Mammary epithelial cell (primary cell): Measurements from ENCODE around the gene FBXW9.

Experiments used
- CTCF ChIP-seq, 2 donors: IDR thresholded peaks in 1 of 2; conservative IDR thresholded peaks in 1 of 2; 2 replicates each; pipeline ENCODE4 v1.5.1; 2011 to 2012; ENCODE audit warnings: inconsistent platforms in 2 of 2, low read length in 2 of 2, mild to moderate bottlenecking in 2 of 2, control low read depth in 1 of 2, low read depth in 1 of 2; ENCODE audit not compliant: insufficient read depth in 1 of 2; ENCODE audit errors: extremely low read depth in 1 of 2
- EZH2 ChIP-seq: IDR thresholded peaks from 2 replicates; pipeline ENCODE4 v1.6.1; 2012; ENCODE audit warnings: low read length, inconsistent platforms, borderline replicate concordance

DNA sequence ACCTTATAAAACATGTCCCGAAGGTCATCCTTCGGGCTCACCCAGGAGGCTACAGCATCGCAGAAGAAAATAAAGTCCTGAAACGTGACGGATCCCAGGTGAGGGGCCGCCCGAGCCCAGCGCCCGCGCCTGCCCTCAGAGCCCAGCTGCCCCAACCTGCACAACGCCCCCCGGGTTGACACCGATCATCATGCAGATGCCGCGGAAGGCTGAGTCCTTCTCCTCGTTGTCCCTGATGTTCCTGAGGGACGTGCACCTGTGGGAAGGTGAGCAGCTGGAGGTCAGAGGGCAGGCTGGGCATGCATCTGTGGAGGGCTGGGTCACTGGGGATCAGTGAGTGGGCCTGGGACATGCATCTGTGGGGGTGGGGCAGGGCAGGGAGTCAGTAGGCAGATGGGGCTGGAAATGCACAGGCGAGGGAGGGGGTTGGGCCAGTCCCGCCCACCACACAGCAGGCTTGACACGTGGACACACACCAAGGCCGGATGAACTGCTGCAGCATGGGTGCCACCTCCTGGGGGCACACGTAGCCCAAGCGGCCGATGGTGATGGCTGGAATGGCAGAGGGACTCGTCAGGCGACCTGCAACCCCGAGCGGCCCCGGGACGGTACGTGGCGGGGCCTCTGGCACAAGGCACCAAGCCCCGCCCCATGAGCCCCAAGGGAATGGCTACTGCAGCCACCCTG, 5.3 kb upstream of the FBXW9 start:
- TF ChIP-seq CTCF (conservative IDR thresholded peaks at IDR 0.05 in 1 of 2, IDR thresholded peaks at IDR 0.05 in 1 of 2; ENCODE audit: extremely low read depth in 1 of 2, insufficient read depth in 1 of 2, low read depth in 1 of 2, low read length in 2 of 2) = no peak
- TF ChIP-seq EZH2 = no peak
